ENCODE data around the gene UGCG. TPM values are rescaled to one million over a fixed set of nuclear protein-coding genes. Genes with fewer than 3 reads are reported as not detected.

Gene UGCG
- total RNA-seq, 1 experiment from 2014 or later: 23.3 TPM

DNA sequence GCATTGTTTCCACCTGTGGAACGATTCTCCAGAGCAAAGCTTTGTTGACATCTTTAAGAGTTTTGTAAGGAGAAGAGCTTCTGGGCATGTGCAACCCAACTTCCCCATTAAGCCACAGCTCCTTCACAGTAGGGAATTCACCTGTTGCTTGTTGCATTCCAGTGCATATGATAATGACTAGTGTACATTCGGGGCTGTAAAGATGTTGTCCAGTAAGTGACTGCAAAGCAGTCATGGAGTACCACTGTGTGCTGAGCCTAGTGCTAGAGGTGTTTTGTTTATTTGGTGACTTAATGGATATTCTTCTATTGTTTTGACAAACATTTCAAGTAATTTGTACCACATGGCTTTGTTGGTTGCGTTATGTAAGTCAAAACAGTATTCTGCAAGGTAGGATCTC lies 12.8 kb downstream of the UGCG start:
- no peak overlapping the region for H2BK12ac ChIP-seq (ENCODE audit: insufficient read length, low read depth, low read length)
- WGBS (ENCODE audit: extremely low coverage, insufficient read length, low lambda C conversion rate): no CpG with 5 or more reads among the region's 3 CpGs
- H2AFZ ChIP-seq (ENCODE audit: low read length): no peak overlapping the region
- peaks cover 14% of the 10 kb centered on the region for H3K79me1 ChIP-seq (ENCODE audit: insufficient read depth, low read depth, low read length, poor library complexity, severe bottlenecking)
- H3K23ac ChIP-seq (ENCODE audit: insufficient read length, low read depth, low read length): no peak overlapping the region
- peaks cover 27% of the 10 kb centered on the region; the same call in 1 of the 2 replicates for H3K79me2 ChIP-seq (ENCODE audit: insufficient read depth, low read length)
- H3K18ac ChIP-seq (ENCODE audit: insufficient read length, low read depth, low read length): no peak overlapping the region
- H3K4me1 Mint-ChIP-seq: peaks cover 6 to 7% of the 10 kb centered on the region in 2 experiments
- no peak overlapping the region for H2BK5ac ChIP-seq (ENCODE audit: insufficient read length, low read length)
- no peak overlapping the region for H3K4me2 ChIP-seq (ENCODE audit: insufficient read depth, insufficient read length, low read length)
- no peaks in the 10 kb centered on the region for H3K27me3 ChIP-seq (ENCODE audit: insufficient read depth, low read length)
- H4K20me1 ChIP-seq (ENCODE audit: control insufficient read depth, insufficient read depth, insufficient read length): no peaks in the 10 kb centered on the region
- peaks cover 0 to 7% (median 4%) of the 10 kb centered on the region in 3 experiments; a peak in 4 of 7 replicates for H3K36me3 Mint-ChIP-seq (ENCODE audit: insufficient read depth in 1 of 3, low read depth in 3 of 3)
- H4K8ac ChIP-seq (replicated peaks; ENCODE audit: insufficient read length, low read depth, low read length): no peak overlapping the region
- H3K9me3 ChIP-seq (ENCODE audit: control insufficient read depth, low read depth, low read length): no peaks in the 10 kb centered on the region
- DNase-seq: no peak
- no peaks in the 10 kb centered on the region for H3K27me3 Mint-ChIP-seq (ENCODE audit: low read depth)
- no peak overlapping the region for H2BK20ac ChIP-seq (ENCODE audit: low read depth, low read length, poor library complexity, severe bottlenecking)
- no peak overlapping the region for H3K4me3 Mint-ChIP-seq
- no peak overlapping the region for H2BK120ac ChIP-seq (ENCODE audit: low read depth, low read length, poor library complexity, severe bottlenecking)
- H3K14ac ChIP-seq (ENCODE audit: insufficient read depth, low read length): no peak overlapping the region
- no peak overlapping the region for H3K9ac ChIP-seq (ENCODE audit: extremely low read depth, insufficient read length, low read length)
- H3K23me2 ChIP-seq (ENCODE audit: insufficient read length, low read depth, low read length, poor library complexity, severe bottlenecking): no peaks in the 10 kb centered on the region
- no peak overlapping the region for H3K4ac ChIP-seq (ENCODE audit: low read depth, low read length)
- H4K91ac ChIP-seq (ENCODE audit: insufficient read length, low read depth, low read length): no peak overlapping the region
- H3K27ac ChIP-seq (ENCODE audit: insufficient read length, low read depth, low read length): no peak overlapping the region
- no peaks in the 10 kb centered on the region for H3K9me3 Mint-ChIP-seq
- no peak overlapping the region for H3K56ac ChIP-seq (ENCODE audit: insufficient read length, low read depth, low read length)
- no peak for TF ChIP-seq CTCF (conservative IDR thresholded peaks at IDR 0.05)
- no peaks in the 10 kb centered on the region for H3K4me1 ChIP-seq (ENCODE audit: insufficient read depth, low read length)
- H2BK15ac ChIP-seq (ENCODE audit: low read depth, low read length): no peak overlapping the region
- H2AK5ac ChIP-seq (ENCODE audit: insufficient read length, low read length): no peak overlapping the region
- H3T11ph ChIP-seq (ENCODE audit: low read length): no peak overlapping the region
- no peak overlapping the region for H4K5ac ChIP-seq (ENCODE audit: insufficient read length, low read depth, low read length)
- H3K27ac Mint-ChIP-seq: no peak overlapping the region

Measured in H9 (cell line).